ENCODE results near the gene KRT75.

KRT75 gene

DNA sequence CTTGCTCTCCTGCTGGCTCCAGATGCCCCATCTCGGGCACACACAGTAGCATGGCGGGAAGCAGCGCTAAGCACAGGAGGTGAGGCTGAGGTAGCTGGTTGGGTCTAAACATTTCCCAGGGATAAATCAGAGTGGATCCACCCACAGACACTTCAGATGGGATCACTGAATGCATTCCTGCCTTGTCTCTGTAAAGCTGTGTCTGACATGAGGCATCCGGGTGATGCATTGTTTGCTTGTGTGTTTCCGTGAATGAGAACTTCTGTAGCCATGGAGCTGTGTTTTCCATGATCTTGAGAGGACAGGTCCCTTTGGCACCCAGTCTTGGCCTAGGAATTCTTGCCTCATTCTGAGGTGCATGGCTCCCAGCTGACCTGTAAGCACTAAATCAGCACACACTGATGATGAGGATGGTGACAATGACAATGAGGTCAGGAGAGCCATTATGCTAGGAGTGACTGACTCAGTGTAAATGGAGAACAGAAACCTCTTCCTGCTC lies 6.7 kb upstream of the KRT75 start:
- in situ Hi-C loops (cut with MboI; ENCODE audit: low sequenced_read_pairs) = no loop called here

DNA sequence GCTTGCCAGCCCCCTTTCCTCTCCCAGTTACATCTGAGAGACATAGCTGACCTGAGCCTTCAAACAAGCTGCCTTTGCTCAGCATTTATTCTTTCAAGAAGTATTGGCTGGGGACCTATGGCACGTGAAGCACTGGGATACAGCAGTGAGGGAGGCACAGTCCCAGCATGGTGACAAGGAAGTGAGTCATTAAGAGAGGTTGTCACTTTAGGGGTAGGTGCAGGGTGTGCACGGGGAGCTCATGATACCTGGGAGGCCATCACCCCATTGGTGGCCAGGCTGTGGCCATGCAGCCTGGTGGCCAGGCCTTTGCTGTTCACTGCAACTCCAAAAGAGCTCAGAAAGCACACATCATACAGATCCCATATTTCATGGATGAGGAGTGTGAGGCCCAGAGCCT lies 5.7 kb upstream of the KRT75 start:
- in situ Hi-C loops (cut with MboI; ENCODE audit: low sequenced_read_pairs) = no loop called here

DNA sequence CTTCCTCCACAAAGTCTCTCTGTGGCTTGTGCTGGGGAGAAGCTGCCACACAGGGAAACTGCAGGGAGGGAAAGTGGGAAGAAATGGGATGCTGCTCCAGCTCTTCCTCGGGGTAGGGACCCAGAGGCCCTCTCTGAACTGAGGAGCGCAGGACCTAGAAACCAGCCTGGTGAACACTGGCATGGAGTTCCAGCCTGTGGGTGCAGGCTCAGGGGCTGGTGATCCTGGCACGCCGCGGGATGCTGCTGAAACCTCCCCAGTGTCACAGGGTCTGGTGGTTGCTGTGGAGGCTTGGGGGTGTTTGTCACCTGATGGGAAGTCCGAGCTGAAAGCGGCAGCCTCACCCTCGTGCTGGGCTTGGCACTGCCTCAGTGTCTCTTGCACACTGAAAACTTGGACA lies 5.2 kb upstream of the KRT75 start:
- in situ Hi-C loops (cut with MboI; ENCODE audit: low sequenced_read_pairs) = no loop called here

DNA sequence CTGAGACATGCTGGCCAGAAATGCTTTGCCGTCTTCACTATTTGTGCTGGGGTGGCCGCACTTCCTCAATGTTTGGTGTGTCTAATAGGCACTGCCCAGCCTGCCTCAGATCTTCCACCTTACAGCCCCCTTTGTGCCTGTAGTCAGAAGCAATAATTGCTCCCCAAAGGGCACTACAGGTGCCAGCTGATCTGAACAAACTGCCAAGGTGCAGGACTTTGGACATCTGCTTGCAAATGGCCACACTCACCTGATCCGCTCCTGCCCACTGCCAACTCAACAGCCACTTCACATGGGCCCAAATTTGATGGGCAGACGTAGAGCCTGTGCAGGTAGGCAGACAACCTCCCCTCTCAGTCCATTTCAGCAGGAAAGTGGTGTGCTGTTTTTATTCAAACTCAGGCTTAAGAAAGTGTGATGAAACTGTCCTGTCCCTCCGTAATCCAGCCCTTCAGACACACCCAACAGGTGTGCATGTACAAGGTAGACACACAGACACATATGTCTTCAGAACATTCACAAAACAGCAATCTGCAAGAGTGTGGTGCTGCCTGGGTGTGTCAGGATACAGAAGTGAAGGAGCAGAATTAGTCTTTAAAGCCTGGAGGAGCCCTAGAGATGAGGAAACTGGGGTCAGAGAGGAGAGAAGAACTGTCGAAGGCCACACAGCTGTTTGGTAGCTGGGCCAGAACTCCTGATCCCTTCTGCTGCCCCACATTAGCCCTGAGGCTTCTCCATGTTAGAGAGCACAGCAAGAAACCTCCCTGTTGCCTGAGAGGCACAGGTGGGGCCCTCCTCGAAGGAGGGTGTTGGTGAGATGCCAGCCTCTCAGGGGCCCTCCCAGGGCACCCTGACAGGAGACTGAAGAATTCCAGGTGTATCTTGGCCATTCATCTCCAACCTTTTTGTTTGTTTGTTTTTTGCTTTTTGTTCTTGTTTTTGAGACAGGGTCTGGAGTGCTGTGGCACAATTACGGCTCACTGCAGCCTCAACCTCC lies 4.4 kb upstream of the KRT75 start:
- in situ Hi-C loops (cut with MboI; ENCODE audit: low sequenced_read_pairs) = no loop called here

DNA sequence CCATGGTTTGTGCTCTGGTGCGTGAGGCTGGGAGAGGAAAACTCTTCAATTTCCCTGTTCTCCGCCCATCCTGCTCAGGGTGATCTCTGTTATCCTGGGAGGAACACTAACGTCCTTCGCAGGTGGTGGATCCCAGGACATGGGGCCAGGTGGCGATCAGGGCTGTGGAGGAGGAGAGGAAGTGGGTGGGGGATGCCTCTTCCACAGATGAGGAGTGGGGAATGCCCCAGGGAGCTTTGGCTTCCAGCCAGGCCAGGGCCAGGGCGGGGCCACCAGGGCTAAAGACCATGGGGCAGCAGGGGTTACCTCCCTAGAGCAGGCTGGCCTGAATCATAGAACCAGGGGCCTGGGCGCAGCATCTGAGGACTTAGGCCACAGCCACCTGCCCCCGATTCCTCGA lies 3.3 kb upstream of the KRT75 start:
- in situ Hi-C loops (cut with MboI; ENCODE audit: low sequenced_read_pairs) = no loop called here

DNA sequence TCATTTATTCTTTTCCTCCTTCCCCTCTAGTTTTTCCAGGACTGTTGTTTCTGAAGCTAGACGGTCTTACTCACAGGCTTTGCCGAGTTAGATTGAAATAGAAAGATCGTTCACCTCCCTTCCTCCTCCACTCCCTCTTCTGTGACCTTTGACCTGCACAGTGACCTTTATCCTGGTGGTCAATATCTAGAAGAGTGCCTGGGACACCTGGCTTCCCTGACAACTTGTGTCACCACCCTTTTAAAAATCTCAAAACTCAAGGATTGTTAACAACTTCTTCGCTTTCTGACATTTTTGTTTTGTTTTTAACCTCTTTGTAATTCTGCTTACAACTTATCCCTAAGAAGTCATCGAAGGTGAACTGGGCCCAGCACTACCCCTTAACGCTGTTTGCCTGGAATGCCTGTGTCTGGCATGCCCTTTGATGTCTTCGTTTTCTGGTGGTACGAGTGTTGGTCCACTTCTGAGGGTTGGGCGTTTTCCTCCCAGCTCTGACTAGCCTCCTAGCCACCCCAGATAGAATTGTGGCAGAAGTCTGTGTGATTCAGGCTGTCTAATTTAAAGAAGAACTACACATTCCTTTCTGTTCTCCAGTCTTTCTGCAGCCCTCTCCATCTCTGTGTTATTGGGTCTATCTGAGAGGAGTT lies 2.8 kb upstream of the KRT75 start:
- in situ Hi-C loops (cut with MboI; ENCODE audit: low sequenced_read_pairs) = no loop called here

DNA sequence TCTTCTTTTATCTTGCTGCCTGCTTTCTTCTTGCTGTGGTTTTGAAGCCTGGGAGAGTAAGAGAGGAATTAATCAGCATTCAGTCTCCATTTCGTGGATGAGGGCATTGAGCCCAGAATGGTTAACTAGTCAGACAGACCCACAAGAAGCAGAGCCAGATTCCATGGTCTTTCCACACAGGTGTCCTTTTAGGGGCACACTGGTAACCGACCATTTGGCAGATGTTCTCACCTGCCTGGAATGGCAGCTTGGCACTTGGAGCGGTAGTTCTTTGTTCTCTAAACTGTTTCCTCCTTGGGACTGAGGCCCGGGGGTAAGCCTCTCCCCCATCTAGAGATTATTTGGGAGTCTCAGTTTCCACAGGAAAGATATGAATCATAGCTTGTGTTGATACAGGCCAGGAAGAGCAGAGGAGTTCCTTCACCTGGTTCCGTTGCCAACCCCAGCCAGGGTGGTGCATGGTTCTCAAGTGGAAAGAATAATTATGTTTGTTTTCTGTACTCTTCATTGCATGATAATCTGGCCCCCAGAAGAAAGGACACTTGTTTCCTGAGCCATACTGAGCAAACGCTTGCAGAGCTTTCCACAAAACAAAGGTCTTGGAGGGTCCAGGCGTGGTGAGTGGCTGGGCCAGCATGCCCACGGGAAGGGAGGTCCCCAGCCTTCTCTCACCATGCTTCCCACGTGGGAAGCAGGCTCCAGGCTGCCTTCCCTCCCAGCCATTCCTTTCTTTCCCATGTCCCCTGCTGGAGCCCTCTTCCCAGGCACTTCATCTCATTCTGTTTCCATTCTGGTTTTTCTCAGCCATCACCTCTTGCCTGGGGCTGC lies 2.0 kb upstream of the KRT75 start:
- in situ Hi-C loops (cut with MboI; ENCODE audit: low sequenced_read_pairs) = no loop called here

DNA sequence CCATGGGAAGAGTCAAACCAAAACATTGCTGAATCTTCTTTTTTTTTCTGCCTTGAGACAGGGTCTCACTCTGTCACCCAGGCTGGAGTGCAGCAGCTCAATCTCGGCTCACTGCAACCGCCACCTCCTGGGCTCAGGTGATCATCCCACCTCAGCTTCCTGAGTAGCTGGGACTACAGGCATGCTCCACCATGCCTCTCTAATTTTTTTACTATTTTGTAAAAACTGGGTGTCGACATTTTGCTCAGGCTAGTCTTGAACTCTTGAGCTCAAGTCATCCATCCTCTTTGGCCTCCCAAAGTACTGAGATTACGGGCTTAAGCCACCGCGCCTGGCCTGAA lies 1.5 kb upstream of the KRT75 start:
- in situ Hi-C loops (cut with MboI; ENCODE audit: low sequenced_read_pairs) = no loop called here

DNA sequence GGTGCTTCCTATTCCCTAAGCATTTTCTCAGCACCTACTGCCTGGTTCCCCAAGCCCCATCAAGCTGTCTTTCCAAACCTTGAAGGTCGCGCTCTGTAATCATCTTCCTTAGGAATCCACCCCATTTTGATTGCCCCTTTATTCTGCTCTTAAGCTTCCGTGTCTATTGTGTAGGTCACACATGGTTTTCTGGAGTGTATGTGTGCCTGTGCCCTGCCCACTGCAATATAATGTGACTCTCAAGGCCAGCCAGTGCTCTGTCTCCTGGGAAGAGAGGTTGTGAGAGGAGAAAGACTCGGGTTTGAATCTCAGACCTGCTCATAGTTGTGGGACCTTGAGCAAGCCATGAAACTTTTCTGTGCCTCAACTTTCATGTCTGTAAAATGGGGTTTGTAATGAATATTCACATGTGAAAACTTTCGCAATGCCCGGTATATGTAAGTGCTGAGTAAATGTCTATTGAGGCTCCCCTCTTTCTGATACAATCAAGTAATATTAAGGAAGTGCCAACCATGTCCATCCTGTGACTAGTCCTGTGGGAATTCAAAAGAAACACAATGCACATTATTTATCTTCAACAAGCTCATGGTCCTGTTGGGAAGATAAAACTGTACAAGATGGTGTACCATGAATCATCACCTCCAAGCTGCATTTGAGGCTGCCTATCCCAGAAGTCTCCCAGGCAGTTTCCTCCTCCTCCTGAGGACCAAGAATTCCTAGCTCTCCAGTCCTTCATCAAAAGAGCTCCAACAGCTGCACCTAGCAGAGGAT lies 774 bp upstream of the KRT75 start:
- in situ Hi-C loops (cut with MboI; ENCODE audit: low sequenced_read_pairs) = no loop called here

DNA sequence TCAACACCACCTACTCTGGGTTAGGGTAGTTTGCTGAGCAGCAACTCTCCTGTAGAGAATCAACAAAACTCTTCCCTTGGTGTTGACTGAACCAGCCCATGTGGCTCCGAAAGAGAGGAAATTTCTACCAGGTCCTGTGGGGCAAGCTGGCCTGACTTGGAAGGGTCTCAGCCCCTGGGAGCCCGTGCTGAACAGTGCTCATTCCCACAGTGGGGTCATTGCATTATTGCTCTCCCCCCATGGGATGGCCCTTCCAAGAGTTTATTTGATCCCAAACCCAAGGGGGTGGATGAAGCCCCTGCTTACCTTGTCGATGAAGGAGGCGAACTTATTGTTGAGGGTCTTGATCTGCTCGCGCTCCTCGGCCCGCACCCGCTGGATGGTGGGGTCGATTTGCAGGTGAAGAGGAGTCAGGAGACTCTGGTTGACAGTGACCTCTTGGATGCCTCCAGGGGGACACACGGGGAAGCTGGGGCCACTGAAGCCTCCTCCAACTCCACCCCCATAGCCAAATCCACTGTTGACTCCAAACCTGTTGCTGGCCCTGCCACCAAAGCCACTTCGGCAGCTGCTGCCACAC lies 580 bp downstream of the KRT75 start:
- in situ Hi-C loops (cut with MboI; ENCODE audit: low sequenced_read_pairs) = no loop called here

DNA sequence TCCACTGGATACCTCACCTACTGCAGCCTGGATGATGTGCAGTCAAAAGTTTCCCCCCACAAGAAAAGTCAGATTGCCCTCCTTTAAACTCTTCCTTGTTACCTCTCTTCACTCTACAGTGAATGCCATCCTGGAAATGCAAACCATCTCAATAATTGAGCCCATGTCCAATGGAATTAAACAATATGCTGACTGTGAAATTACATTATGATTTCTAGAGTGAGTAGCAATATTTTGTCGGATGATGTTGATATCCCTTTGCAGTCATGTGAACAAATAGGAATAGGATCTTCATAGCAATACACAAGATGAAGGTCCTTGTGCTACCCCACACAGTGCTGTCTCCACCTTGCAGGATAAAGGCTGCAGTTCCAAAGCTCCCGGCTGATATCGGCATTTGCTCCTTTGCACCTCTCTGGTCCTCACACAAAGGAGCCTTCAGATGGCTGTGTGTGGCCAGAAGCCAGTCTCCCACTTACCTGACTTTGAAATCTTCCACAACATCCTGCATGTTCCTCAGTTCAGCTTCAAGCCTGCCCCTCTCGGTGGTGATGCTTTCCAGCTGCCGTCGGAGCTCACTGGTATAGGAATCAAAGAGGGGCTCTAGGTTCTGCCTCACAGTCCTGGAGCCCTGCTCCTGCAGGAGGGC lies 1.5 kb downstream of the KRT75 start:
- in situ Hi-C loops (cut with MboI; ENCODE audit: low sequenced_read_pairs) = no loop called here

DNA sequence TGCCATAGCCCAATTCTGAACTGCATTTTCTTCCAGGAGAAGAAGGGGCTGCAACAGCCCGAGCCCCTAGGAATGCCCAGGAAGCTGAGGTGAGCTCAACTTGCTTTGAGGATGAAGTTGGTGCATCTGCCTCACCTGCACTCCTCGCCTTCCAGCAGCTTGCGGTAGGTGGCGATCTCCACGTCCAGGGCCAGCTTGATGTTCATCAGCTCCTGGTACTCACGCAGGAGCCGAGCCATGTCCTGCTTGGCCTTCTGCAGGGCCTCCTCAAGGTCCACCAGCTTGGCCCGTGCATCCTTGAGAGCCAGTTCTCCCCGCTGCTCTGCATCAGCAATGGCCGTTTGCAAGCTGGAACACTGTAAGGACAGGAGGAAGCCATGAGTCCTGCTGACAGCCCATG lies 6.0 kb downstream of the KRT75 start:
- in situ Hi-C loops (cut with MboI; ENCODE audit: low sequenced_read_pairs) = no loop called here

DNA sequence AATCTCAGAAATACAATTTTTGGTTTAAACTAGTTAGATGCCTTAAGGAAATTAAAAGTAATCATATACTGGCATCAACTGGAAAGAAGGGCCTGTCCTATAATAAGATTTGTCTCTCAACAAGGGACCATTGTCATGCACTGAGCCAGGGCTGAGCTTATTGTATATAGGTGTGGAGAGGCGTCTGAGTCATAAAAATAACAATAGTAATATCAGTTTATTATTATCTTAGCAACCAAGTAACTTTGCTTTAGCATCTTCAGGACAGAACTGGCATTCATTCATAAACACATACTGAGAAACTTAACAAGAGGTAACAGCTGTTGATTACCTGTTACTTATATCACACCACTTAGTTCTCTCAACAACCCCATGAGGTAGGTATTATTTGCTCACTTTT lies 7.1 kb downstream of the KRT75 start:
- in situ Hi-C loops (cut with MboI; ENCODE audit: low sequenced_read_pairs) = no loop called here

DNA sequence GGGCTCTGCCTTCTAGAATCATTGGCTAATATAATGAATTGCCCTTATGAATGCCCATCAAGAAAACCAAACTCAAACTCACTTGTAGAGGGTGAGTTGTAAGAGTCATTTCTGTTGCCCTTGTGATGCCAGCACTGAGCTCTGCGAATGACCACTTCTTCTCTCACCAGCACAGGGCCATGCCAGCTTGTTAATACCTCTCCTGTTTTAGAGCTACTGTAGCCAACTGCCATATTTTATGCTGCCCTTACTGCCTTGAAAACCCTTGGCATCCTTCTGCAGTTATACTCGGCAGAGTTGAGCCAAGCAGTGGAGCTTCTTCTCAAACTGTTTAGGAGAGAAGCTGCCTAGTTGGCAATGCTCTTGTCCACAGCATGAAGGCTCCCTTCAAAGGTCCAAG lies 8.1 kb downstream of the KRT75 start:
- in situ Hi-C loops (cut with MboI; ENCODE audit: low sequenced_read_pairs) = no loop called here

DNA sequence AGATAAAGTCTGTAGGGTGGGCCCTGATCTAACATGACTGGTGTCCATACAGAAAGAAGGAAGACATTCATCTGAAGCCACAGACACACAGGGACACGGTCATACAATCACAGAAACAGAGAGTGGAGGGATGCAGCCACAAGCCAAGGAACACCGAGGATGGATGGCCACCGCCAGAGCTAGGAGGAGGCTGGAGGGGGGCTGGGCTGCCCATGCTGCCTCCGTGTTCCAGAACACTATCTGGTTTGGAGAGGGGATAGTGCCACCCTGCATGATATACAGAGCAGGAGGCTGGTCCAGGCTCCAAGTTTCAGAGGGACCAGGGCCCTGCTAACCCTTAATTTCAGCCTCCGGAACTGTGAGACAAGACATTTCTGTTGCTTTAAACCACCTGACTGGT lies 8.7 kb downstream of the KRT75 start:
- in situ Hi-C loops (cut with MboI; ENCODE audit: low sequenced_read_pairs) = no loop called here

DNA sequence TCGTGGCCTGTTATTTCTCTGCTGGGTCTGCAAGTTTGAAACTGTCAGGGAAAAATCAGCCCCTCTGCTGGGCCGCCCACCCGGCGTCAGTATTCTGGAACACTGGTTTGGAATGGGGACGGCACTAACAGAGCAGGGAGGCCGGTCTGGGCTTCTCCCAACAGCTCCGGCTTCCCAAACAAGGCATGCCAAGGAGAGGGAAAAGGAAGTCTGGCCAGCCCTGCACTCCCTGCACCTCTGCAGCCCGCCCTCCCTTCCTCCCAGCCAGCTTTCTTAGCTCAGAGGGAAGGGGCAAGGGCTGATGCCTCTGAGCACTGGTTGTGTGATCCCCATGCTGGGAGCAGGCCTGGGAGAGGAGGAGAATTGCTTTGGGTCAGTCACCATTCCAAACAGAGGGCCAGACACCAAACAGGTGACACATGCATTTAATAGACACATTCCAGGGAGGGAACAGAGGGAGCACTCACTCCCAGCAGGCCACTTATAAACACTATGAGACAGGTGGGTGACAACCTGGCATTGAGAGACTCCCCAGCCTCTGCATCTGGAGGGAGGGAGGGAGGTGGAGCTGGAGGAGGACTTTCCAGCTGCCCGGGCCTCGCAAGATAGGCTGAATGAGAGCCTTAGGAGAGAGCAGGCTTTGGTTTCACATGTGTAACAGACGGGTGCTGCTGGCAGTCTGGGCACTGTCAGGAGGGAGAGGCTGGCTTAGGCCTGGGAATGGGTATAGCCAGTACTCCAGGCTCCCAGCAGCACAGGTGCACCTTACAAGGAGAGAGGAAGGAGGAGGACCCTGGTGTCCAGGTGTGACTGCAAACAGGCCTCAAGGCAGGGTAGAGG lies 10.3 kb downstream of the KRT75 start:
- in situ Hi-C loops (cut with MboI; ENCODE audit: low sequenced_read_pairs) = no loop called here

DNA sequence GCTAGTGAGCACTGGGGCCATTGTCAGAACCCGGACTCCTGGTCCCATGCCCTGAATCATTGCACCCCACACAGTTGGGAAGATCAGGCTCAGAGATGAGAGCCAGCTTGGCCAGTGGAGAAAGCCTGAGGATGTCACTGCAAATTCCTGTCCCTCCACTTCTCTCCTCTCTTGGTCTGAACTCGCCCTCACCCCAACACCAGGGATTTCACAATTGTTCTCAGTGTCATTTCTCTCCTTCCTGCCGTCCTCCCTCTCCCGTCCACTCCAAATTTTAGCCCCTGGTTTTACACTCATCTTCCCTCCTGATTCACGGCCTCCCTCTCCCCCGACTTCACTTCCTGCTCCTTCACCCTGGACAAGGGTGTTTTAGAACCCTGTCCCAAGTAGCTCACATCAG lies 11.1 kb downstream of the KRT75 start:
- in situ Hi-C loops (cut with MboI; ENCODE audit: low sequenced_read_pairs) = no loop called here

DNA sequence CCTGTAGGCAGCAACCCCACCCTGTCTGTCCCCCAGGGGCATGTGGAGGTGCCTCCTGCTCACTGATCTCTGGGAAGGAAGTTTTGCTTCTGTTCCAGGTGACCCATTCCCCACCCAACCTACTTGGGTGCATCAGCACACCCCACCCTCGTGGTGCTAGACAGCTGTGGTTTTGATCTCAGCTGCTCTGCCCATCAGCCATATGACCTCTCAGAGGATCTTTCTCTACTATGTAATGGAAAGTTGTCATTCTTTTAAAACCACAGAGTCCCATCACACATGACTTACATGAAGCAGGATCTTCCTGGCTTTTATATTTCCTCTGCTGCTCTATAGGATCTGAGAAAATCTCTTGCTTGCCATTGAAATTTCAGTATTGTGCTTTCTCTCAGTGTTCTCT lies 14.5 kb downstream of the KRT75 start:
- in situ Hi-C loops (cut with MboI; ENCODE audit: low sequenced_read_pairs) = no loop called here

DNA sequence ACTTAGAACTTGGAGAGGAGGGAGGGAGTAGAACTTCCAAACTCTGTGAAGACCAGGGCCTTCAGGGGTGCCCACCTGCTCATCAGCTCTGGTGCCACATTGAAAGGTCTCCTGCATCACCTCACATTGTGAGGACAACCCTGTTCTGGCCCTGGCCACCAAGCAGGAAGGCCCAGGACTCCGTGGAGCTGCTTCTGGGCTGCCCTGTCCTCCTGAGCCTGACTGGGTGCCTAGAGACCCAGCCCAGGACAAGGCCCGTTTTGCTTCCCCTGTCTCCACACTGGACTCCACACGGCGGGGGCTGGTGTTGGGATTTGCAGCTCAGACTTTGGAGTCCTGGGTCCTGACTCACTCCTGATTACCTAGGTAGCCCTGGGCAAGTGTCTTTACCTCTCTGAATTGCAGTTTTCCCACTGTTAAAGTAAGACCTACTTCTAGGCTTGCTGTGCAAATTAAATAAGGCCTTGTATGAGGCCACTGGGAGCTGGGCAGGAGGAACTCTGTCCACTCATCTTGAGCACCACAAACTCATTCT lies 15.5 kb downstream of the KRT75 start:
- in situ Hi-C loops (cut with MboI; ENCODE audit: low sequenced_read_pairs) = no loop called here
